Panc1 (cell line): ENCODE results near the gene DYDC1. TPM values are rescaled to one million over a fixed set of nuclear protein-coding genes. Genes with fewer than 3 reads are reported as not detected.
"Not testable (repeated sequence)": the region's sequence is repeated elsewhere in the genome, so short reads cannot be mapped to it uniquely, and the experiment has no call there.

Experiments
- ATAC-seq: fragments of 200-7000 bp; cut with Tn5 transposase; 2 replicates; pipeline ENCODE4 v1.9.1; 2020; ENCODE audit warnings: mild to moderate bottlenecking, moderate library complexity
- BruUV-seq: library from RNA; stranded (reverse); fragments of 400-500 nt; replicated peaks from 2 replicates; lab custom pipeline; 2021; lab: Mats Ljungman, UMichigan
- CTCF ChIA-PET: fragments of 300-600 bp; sonication (Branson Sonifier 250); formaldehyde crosslinking; loops from one replicate; lab custom pipeline; 2022; ENCODE audit warnings: antibody characterized with exemption; lab: Charles Lee
- POLR2A ChIA-PET: fragments of 300-600 bp; sonication (Branson Sonifier 250); formaldehyde crosslinking; loops from one replicate; lab custom pipeline; 2022; ENCODE audit warnings: antibody characterized with exemption; lab: Charles Lee
- DNase-seq: peaks from one replicate; pipeline ENCODE4 v3.0.0-alpha.2; 2010; ENCODE audit warnings: low read depth, low spot score
- H3K27ac ChIP-seq: 2 replicates; pipeline ENCODE4 v1.5.1; 2011; ENCODE audit warnings: mild to moderate bottlenecking, low read length, inconsistent platforms
- H3K27me3 ChIP-seq: fragments of 200-500 bp; sonication (Bioruptor generic); 2 replicates; pipeline ENCODE4 v1.6.0; 2014; ENCODE audit warnings: low read length, inconsistent platforms; ENCODE audit not compliant: control insufficient read depth, insufficient read depth
- H3K36me3 ChIP-seq: fragments of 200-500 bp; sonication (Bioruptor generic); 2 replicates; pipeline ENCODE4 v1.5.1; 2014; ENCODE audit warnings: inconsistent platforms, mild to moderate bottlenecking, low read length, moderate library complexity; ENCODE audit not compliant: control insufficient read depth, insufficient read depth
- H3K4me1 ChIP-seq: 2 replicates; pipeline ENCODE4 v1.5.1; 2011; ENCODE audit warnings: inconsistent platforms, mild to moderate bottlenecking, low read length, moderate library complexity; ENCODE audit not compliant: control insufficient read depth, insufficient read depth
- H3K4me3 ChIP-seq, 2 experiments: 2 replicates each; pipeline ENCODE4 v1.5.1; 2011 to 2012; ENCODE audit warnings: low read depth in 2 of 2, low read length in 2 of 2, mild to moderate bottlenecking in 2 of 2, inconsistent platforms in 1 of 2, moderate library complexity in 1 of 2
- H3K9me3 ChIP-seq: fragments of 200-500 bp; sonication (Bioruptor generic); 2 replicates; pipeline ENCODE4 v1.5.1; 2014; ENCODE audit warnings: low read depth, mild to moderate bottlenecking, inconsistent platforms, low read length, moderate library complexity; ENCODE audit not compliant: control insufficient read depth, insufficient read depth
- CTCF ChIP-seq: fragments of 450-650 bp; IDR thresholded peaks from 2 replicates; pipeline ENCODE4 v1.5.1; 2017; ENCODE audit warnings: mild to moderate bottlenecking
- POLR2AphosphoS5 ChIP-seq: IDR thresholded peaks from 2 replicates; pipeline ENCODE4 v1.6.1; 2012; ENCODE audit warnings: mild to moderate bottlenecking, low read depth, low read length, moderate library complexity
- REST ChIP-seq, 2 experiments: IDR thresholded peaks; 2 replicates each; pipeline ENCODE4 v1.6.1; 2011 to 2012; ENCODE audit warnings: low read depth in 2 of 2, control low read depth in 1 of 2, low read length in 1 of 2, mild to moderate bottlenecking in 1 of 2, moderate library complexity in 1 of 2; ENCODE audit not compliant: insufficient read depth in 1 of 2
- SIN3A ChIP-seq: IDR thresholded peaks from 2 replicates; pipeline ENCODE4 v1.6.1; 2012; ENCODE audit warnings: low read depth, mild to moderate bottlenecking, low read length, moderate library complexity, borderline replicate concordance; ENCODE audit not compliant: insufficient read depth
- TCF7L2 ChIP-seq: IDR thresholded peaks from 2 replicates; pipeline ENCODE4 v1.6.1; 2011; ENCODE audit warnings: mild to moderate bottlenecking, low read depth, low read length, inconsistent platforms
- in situ Hi-C: cut with HindIII; loops from 2 replicates; pipeline ENCODE4 v1.10.0; 2016; ENCODE audit warnings: low sequenced_read_pairs, low pct_unique_long_range_greater_than_20kb
- intact Hi-C: fragments of 100-400 bp; cut with micrococcal nuclease; formaldehyde crosslinking; loops from one replicate; pipeline ENCODE4 v1.10.0; 2022; ENCODE audit not compliant: unreplicated experiment
- total RNA-seq: library from RNA; stranded (reverse); gene quantifications from one replicate; pipeline ENCODE4 v1.2.1, GENCODE V29; 2021; ENCODE audit not compliant: unreplicated experiment

DYDC1 gene
- total RNA-seq, 1 experiment from 2014 or later = not detected

- no TSS peak for BruUV-seq
- Histone ChIP-seq H3K4me3 (no peak overlapping the region), H3K27me3 (no peaks in the 10 kb centered on the region), H3K9me3 (peaks cover 4% of the 10 kb centered on the region; the same call in 1 of the 2 replicates), H3K4me1 (no peaks in the 10 kb centered on the region), H3K36me3 (no peaks in the 10 kb centered on the region), H3K27ac (no peak overlapping the region)
- ChIA-PET POLR2A (no interaction called here), CTCF (no interaction called here)
- DNase-seq (no peak), ATAC-seq (no peak)
- in situ Hi-C loops (no loop called here), intact Hi-C loops (no loop called here)
- TF ChIP-seq SIN3A = no peak
- TF ChIP-seq REST (IDR thresholded peaks at IDR 0.05; ENCODE audit: insufficient read depth in 1 of 2, low read depth in 2 of 2, low read length in 1 of 2) = no peak
- TF ChIP-seq TCF7L2 = no peak
- TF ChIP-seq POLR2AphosphoS5 = no peak
- no peak for TF ChIP-seq CTCF
Observed at GRCh38 chr10:80315391-80315790, 41.2 kb downstream of the DYDC1 start.

- H3K9me3 ChIP-seq = peaks cover 4% of the 10 kb centered on the region; the same call in 1 of the 2 replicates
- intact Hi-C loops = no loop called here
- CTCF ChIA-PET = no interaction called here
- H3K4me3 ChIP-seq = no peak overlapping the region
- H3K4me1 ChIP-seq = no peaks in the 10 kb centered on the region
- POLR2A ChIA-PET = no interaction called here
- no TSS peak for BruUV-seq
- ATAC-seq = no peak
- DNase-seq = no peak
- in situ Hi-C loops = no loop called here
- no peak overlapping the region for H3K27ac ChIP-seq
- H3K36me3 ChIP-seq = no peaks in the 10 kb centered on the region
- no peaks in the 10 kb centered on the region for H3K27me3 ChIP-seq
- no peak for TF ChIP-seq POLR2AphosphoS5
- TF ChIP-seq SIN3A = no peak
- no peak for TF ChIP-seq TCF7L2
Observed at GRCh38 chr10:80313523-80313922, 43.0 kb downstream of the DYDC1 start.

- CTCF ChIA-PET, H3K9me3 ChIP-seq, POLR2A ChIA-PET, H3K27ac ChIP-seq, DNase-seq, H3K4me3 ChIP-seq, H3K27me3 ChIP-seq, H3K4me1 ChIP-seq, ATAC-seq, BruUV-seq, intact Hi-C loops, H3K36me3 ChIP-seq, in situ Hi-C loops: not testable (repeated sequence)
Observed at GRCh38 chr10:80305989-80306388, 50.6 kb downstream of the DYDC1 start.
